IMR-90 (cell line): Measurements from ENCODE around the gene ARVCF.

Experiments used
- BHLHE40 ChIP-seq: fragments of 150-350 bp; IDR thresholded peaks from 2 replicates; pipeline ENCODE4 v1.6.1; 2016; ENCODE audit warnings: mild to moderate bottlenecking, low read depth, low read length
- CHD1 ChIP-seq: IDR thresholded peaks from 2 replicates; pipeline ENCODE4 v1.6.1; 2012; ENCODE audit warnings: low read depth, low read length, improper control_type of control experiment
- MAZ ChIP-seq: IDR thresholded peaks from 2 replicates; pipeline ENCODE4 v1.6.1; 2012; ENCODE audit warnings: low read depth, mild to moderate bottlenecking, low read length, improper control_type of control experiment, moderate library complexity, borderline replicate concordance
- MXI1 ChIP-seq: IDR thresholded peaks from 2 replicates; pipeline ENCODE4 v1.6.1; 2012; ENCODE audit warnings: low read depth, mild to moderate bottlenecking, low read length, moderate library complexity, borderline replicate concordance
- NFE2L2 ChIP-seq: fragments of 150-350 bp; IDR thresholded peaks from 2 replicates; pipeline ENCODE4 v1.6.1; 2016; ENCODE audit warnings: low read depth, mild to moderate bottlenecking, low read length
- POLR2A ChIP-seq: IDR thresholded peaks from 2 replicates; pipeline ENCODE4 v1.6.1; 2012; ENCODE audit warnings: mild to moderate bottlenecking, low read depth, low read length
- RAD21 ChIP-seq: IDR thresholded peaks from 2 replicates; pipeline ENCODE4 v1.6.1; 2012; ENCODE audit warnings: low read length, improper control_type of control experiment
- RCOR1 ChIP-seq: IDR thresholded peaks from 2 replicates; pipeline ENCODE4 v1.6.1; 2012; ENCODE audit warnings: mild to moderate bottlenecking, low read length, improper control_type of control experiment; ENCODE audit not compliant: insufficient replicate concordance
- TF ChIP-seq, protein P1 (sequence below): conservative IDR thresholded peaks from 2 replicates; pipeline ENCODE4 v1.5.1; 2012; ENCODE audit warnings: mild to moderate bottlenecking, low read depth, low read length, improper control_type of control experiment
- TF ChIP-seq, protein P2 (sequence below): fragments of 150-350 bp; IDR thresholded peaks from 2 replicates; pipeline ENCODE4 v1.6.1; 2016; ENCODE audit warnings: low read depth, mild to moderate bottlenecking, low read length, moderate library complexity, borderline replicate concordance

DNA sequence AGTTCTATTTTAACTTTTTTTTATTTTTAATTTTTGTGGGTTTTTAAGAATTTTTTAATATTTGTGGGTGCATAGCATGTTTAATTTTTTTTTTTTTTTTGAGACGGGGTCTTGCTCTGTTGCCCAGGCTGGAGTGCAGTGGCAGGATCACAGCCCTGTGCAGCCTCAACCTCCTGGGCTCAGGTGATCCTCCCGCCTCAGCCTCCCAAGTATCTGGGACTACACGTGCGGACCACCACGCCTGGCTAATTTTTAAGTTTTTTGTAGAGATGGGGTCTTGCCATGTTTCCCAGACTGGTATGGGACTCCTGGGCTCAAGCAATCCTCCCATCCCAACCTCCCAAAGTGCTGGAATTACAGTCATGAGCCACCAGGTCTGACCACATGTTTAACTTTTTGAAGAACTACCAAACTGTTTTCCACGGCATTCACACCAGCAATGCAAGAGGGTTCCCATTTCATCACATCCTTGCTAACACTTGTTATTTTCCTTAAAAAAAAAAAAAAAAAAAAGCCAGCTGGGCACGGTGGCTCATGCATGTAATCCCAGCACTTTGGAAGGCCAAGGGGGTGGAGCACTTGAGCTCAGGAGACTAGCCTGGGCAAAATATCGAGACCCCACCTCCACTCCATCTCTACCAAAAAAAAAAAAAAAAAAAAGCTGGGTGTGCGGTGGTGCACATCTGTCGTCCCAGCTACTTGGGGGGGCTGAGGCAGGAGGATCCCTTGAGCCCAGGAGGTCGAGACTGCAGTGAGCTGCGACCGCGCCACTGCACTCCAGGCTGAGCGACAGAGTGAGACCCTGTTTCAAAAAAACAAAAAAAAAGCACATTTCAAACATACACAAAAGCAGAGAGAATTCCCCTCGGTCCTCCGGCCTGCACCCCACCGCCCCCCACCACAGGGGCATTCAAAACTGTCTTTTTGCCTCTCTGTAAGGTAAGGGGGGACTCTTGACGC lies 58.3 kb downstream of the ARVCF start:
- TF ChIP-seq BHLHE40, result no peak
- TF ChIP-seq, protein P1, sequence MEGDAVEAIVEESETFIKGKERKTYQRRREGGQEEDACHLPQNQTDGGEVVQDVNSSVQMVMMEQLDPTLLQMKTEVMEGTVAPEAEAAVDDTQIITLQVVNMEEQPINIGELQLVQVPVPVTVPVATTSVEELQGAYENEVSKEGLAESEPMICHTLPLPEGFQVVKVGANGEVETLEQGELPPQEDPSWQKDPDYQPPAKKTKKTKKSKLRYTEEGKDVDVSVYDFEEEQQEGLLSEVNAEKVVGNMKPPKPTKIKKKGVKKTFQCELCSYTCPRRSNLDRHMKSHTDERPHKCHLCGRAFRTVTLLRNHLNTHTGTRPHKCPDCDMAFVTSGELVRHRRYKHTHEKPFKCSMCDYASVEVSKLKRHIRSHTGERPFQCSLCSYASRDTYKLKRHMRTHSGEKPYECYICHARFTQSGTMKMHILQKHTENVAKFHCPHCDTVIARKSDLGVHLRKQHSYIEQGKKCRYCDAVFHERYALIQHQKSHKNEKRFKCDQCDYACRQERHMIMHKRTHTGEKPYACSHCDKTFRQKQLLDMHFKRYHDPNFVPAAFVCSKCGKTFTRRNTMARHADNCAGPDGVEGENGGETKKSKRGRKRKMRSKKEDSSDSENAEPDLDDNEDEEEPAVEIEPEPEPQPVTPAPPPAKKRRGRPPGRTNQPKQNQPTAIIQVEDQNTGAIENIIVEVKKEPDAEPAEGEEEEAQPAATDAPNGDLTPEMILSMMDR, result no peak
- no peak for TF ChIP-seq RAD21
- TF ChIP-seq POLR2A, result no peak
- TF ChIP-seq MXI1, result no peak
- TF ChIP-seq, protein P2, sequence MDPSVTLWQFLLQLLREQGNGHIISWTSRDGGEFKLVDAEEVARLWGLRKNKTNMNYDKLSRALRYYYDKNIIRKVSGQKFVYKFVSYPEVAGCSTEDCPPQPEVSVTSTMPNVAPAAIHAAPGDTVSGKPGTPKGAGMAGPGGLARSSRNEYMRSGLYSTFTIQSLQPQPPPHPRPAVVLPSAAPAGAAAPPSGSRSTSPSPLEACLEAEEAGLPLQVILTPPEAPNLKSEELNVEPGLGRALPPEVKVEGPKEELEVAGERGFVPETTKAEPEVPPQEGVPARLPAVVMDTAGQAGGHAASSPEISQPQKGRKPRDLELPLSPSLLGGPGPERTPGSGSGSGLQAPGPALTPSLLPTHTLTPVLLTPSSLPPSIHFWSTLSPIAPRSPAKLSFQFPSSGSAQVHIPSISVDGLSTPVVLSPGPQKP, result no peak
- no peak for TF ChIP-seq RCOR1
- no peak for TF ChIP-seq CHD1
- no peak for TF ChIP-seq NFE2L2
- no peak for TF ChIP-seq MAZ
